ENCODE data around the gene DNAH5. TPM values are rescaled to one million over a fixed set of nuclear protein-coding genes. Genes with fewer than 3 reads are reported as not detected.
A peak's percentile ranks its signal among the peaks of the same experiment; 100 is the strongest.

DNAH5 gene
- total and polyA plus RNA-seq, 2 of the 8 experiments (the other 6 are each of a cell fraction or from before 2014, with no cell fraction given), result 0.30 to 0.73 TPM

DNA sequence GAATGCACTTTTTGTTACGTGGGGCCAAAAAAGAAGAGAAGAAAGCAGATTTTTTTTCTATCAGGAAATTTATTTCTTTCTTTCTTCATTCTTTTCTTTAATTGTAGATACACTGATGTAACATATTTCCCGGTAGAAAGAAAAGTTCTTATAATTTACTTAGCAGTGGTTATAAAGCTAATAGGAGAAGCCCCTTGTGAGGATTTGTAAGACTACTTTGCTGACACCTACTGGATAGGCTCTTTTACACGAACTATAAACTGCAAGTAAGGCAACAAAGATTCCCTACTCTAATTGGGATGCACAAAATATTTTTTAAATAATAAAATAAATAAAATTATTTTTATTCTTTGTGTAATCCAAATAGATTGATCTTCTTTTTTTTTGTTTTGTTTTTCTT, 284.4 kb downstream of the DNAH5 start:
- no peak overlapping the region for H2AFZ ChIP-seq (ENCODE audit: low read length)
- no peak overlapping the region for H2BK12ac ChIP-seq (ENCODE audit: low read depth, low read length)
- no peaks in the 10 kb centered on the region for H3K79me2 ChIP-seq (ENCODE audit: control insufficient read depth in 1 of 2, insufficient read depth in 2 of 2, low read length in 2 of 2)
- H3K27me3 ChIP-seq (replicated peaks in 1 of 4; ENCODE audit: control insufficient read depth in 3 of 4, extremely low read depth in 1 of 4, insufficient read depth in 3 of 4, low read length in 3 of 4), result no peaks in the 10 kb centered on the region
- ChIA-PET POLR2A (ENCODE audit: partially characterized antibody) (no interaction called here), CTCF (ENCODE audit: partially characterized antibody) (interaction anchor here (0.7 to 1.7 kb wide), 9 partner anchors 8 to 206 kb away, joined by 3 to 4 read pairs (median 4); no protein-coding TSS in a partner anchor)
- no peak overlapping the region for H3K14ac ChIP-seq (ENCODE audit: insufficient read length)
- H2BK5ac ChIP-seq (ENCODE audit: low read depth, low read length), result no peak overlapping the region
- H3K9me3 ChIP-seq (ENCODE audit: insufficient read depth in 2 of 2, low read depth in 1 of 2, low read length in 1 of 2), result no peaks in the 10 kb centered on the region
- 82% methylated on average over 3 of the region's 3 CpGs; no CpG with 5 or more reads in 1 of the 2 experiments for WGBS, 2 experiments (ENCODE audit: extremely low coverage in 1 of 2, insufficient coverage in 1 of 2, insufficient read length in 1 of 2, insufficient replicate concordance in 2 of 2, low coverage in 1 of 2, low lambda C conversion rate in 2 of 2, missing lambda C conversion rate in 1 of 2)
- H2BK15ac ChIP-seq (ENCODE audit: low read length), result no peak overlapping the region
- H3K4me2 ChIP-seq (ENCODE audit: insufficient read depth in 1 of 2, low read depth in 2 of 2, low read length in 2 of 2), result no peak overlapping the region
- no peaks in the 10 kb centered on the region for H3K4me1 ChIP-seq (replicated peaks in 1 of 4; ENCODE audit: control insufficient read depth in 3 of 4, insufficient read depth in 4 of 4, low read length in 3 of 4)
- no peak overlapping the region for H2AK5ac ChIP-seq (ENCODE audit: low read depth, low read length)
- H4K5ac ChIP-seq (ENCODE audit: insufficient read length, low read depth, low read length), result no peak overlapping the region
- no peak overlapping the region for H3K4me3 ChIP-seq (ENCODE audit: extremely low read depth in 1 of 4, insufficient read depth in 2 of 4, low read depth in 3 of 4, low read length in 4 of 4)
- no peak overlapping the region for H4K8ac ChIP-seq (ENCODE audit: extremely low read depth, insufficient read depth, low read length)
- no peak overlapping the region for H3K56ac ChIP-seq (replicated peaks; ENCODE audit: insufficient read length, low read depth, low read length)
- H3K9ac ChIP-seq (replicated peaks in 1 of 4; ENCODE audit: extremely low read depth in 1 of 4, low read depth in 3 of 4, low read length in 3 of 4), result no peak overlapping the region
- no peak overlapping the region for H3K4ac ChIP-seq (replicated peaks; ENCODE audit: insufficient read length, low read depth, low read length)
- no peak for DNase-seq (ENCODE audit: low read depth in 1 of 2, low spot score in 2 of 2)
- H3K18ac ChIP-seq (ENCODE audit: extremely low read depth, low read length), result no peak overlapping the region
- peaks cover 2% of the 10 kb centered on the region; the same call in 1 of the 2 replicates for H3K23me2 ChIP-seq (ENCODE audit: low read depth, low read length)
- no peak overlapping the region for H2BK120ac ChIP-seq (replicated peaks; ENCODE audit: low read depth, low read length)
- H4K91ac ChIP-seq (replicated peaks; ENCODE audit: insufficient read length, low read length), result no peak overlapping the region
- H3K79me1 ChIP-seq (ENCODE audit: low read depth, low read length), result 0 out of 2 replicates have a peak, but pooled peaks cover 2% of the 10 kb centered on the region
- H2BK20ac ChIP-seq (ENCODE audit: low read length), result no peak overlapping the region
- no peak overlapping the region for H3K27ac ChIP-seq (ENCODE audit: low read depth, low read length)
- H3K36me3 ChIP-seq (ENCODE audit: control insufficient read depth in 2 of 4, insufficient read depth in 4 of 4, low read length in 3 of 4), result no peaks in the 10 kb centered on the region
- H3K23ac ChIP-seq (ENCODE audit: insufficient read length), result no peak overlapping the region
- no peaks in the 10 kb centered on the region for H4K20me1 ChIP-seq (replicated peaks in 1 of 2; ENCODE audit: control insufficient read depth in 1 of 2, insufficient read depth in 2 of 2, low read length in 2 of 2)
- no peak for FAIRE-seq
- no peak for TF ChIP-seq YY1 (IDR thresholded peaks at IDR 0.05; ENCODE audit: low read depth, low read length)
- TF ChIP-seq ATF2 (IDR thresholded peaks at IDR 0.05; ENCODE audit: low read length), result no peak
- TF ChIP-seq ATF3 (IDR thresholded peaks at IDR 0.05; ENCODE audit: insufficient read depth, low read depth, low read length), result no peak
- peak; percentile 61 to 62 for TF ChIP-seq RAD21 (IDR thresholded peaks at IDR 0.05 in 1 of 2, conservative IDR thresholded peaks at IDR 0.05 in 1 of 2; ENCODE audit: low read depth in 2 of 2, low read length in 2 of 2)
- no peak for TF ChIP-seq CEBPB (IDR thresholded peaks at IDR 0.05; ENCODE audit: low read depth, low read length)
- TF ChIP-seq CTCF (IDR thresholded peaks at IDR 0.05; ENCODE audit: control extremely low read depth in 1 of 3, insufficient read depth in 1 of 3, low read depth in 1 of 3, low read length in 3 of 3), result peak in 2 of 3 experiments; percentile 18 to 33; a peak in 2 of 4 replicates
- no peak for TF ChIP-seq JUN (IDR thresholded peaks at IDR 0.05; ENCODE audit: low read depth, low read length)
- no peak for TF ChIP-seq SIX5 (IDR thresholded peaks at IDR 0.05; ENCODE audit: low read depth, low read length)
- no peak for TF ChIP-seq TAF7 (optimal IDR thresholded peaks at IDR 0.05; ENCODE audit: borderline replicate concordance, low read depth, low read length)

Data from H1 (cell line).